EH (cell line): ENCODE results near the gene MNX1.

Experiments
- DNase-seq: peaks from one replicate; pipeline ENCODE4 v3.0.0-alpha.2; 2015; ENCODE audit warnings: low read depth

The MNX1 gene

GRCh38 chr7:157001920-157002818 lies 8.3 kb downstream of the MNX1 start:
- no peak for DNase-seq

- no peak for DNase-seq
Observed at GRCh38 chr7:157000741-157001653, 9.5 kb downstream of the MNX1 start.

GRCh38 chr7:156999958-157000726 lies 10.3 kb downstream of the MNX1 start:
- no peak for DNase-seq

- DNase-seq: no peak
Observed at GRCh38 chr7:156998988-156999957, 11.2 kb downstream of the MNX1 start.

GRCh38 chr7:156994417-156994816 lies 16.0 kb downstream of the MNX1 start:
- no peak for DNase-seq

- no peak for DNase-seq
Observed at GRCh38 chr7:156993925-156994235, 16.6 kb downstream of the MNX1 start.

- no peak for DNase-seq
Observed at GRCh38 chr7:156993021-156993924, 17.2 kb downstream of the MNX1 start.

GRCh38 chr7:156989766-156990535 lies 20.5 kb downstream of the MNX1 start:
- no peak for DNase-seq

- no peak for DNase-seq
Observed at GRCh38 chr7:156988343-156989185, 21.9 kb downstream of the MNX1 start.

GRCh38 chr7:156986378-156986777 lies 24.1 kb downstream of the MNX1 start:
- DNase-seq: no peak

- DNase-seq: no peak
Observed at GRCh38 chr7:156985101-156985992, 25.1 kb downstream of the MNX1 start.

GRCh38 chr7:156984174-156984891 lies 26.1 kb downstream of the MNX1 start:
- peak; percentile 76 for DNase-seq

- DNase-seq: no peak
Observed at GRCh38 chr7:156979711-156980110, 30.8 kb downstream of the MNX1 start.

GRCh38 chr7:156979007-156979606 lies 31.4 kb downstream of the MNX1 start:
- DNase-seq: no peak

GRCh38 chr7:156975620-156976019 lies 34.8 kb downstream of the MNX1 start:
- DNase-seq: no peak

- DNase-seq: peak; percentile 19
Observed at GRCh38 chr7:156969972-156970420, 40.5 kb downstream of the MNX1 start.
